G401 (cell line): ENCODE results near the gene RASSF7. TPM values are rescaled to one million over a fixed set of nuclear protein-coding genes. Genes with fewer than 3 reads are reported as not detected.

Experiments used
- DNase-seq: peaks from one replicate; pipeline ENCODE4 v3.0.0-alpha.2; 2015; ENCODE audit warnings: low spot score
- in situ Hi-C: cut with HindIII; loops from 2 replicates; pipeline ENCODE4 v1.10.0; 2016; ENCODE audit warnings: low sequenced_read_pairs, mixed read lengths
- total RNA-seq: library from RNA; depleted of rRNA; stranded (reverse); fragments of >200 nt; shearing (Covaris generic); gene quantifications from 2 replicates; pipeline ENCODE4 v1.2.3, GENCODE V29; 2014

The RASSF7 gene
- total RNA-seq, 1 experiment from 2014 or later: 107 TPM

- in situ Hi-C loops: no loop called here
- DNase-seq: no peak
Observed at GRCh38 chr11:548700-549603, 11.8 kb upstream of the RASSF7 start.

GRCh38 chr11:550021-550745 lies 10.6 kb upstream of the RASSF7 start:
- no peak for DNase-seq
- in situ Hi-C loops: no loop called here

- DNase-seq: no peak
- in situ Hi-C loops: no loop called here
Observed at GRCh38 chr11:550746-551085, 10.1 kb upstream of the RASSF7 start.

GRCh38 chr11:551131-551530 lies 9.6 kb upstream of the RASSF7 start:
- DNase-seq: no peak
- in situ Hi-C loops: no loop called here

- in situ Hi-C loops: no loop called here
- DNase-seq: no peak
Observed at GRCh38 chr11:551596-551995, 9.2 kb upstream of the RASSF7 start.

- no peak for DNase-seq
- in situ Hi-C loops: no loop called here
Observed at GRCh38 chr11:553083-553987, 7.4 kb upstream of the RASSF7 start.

- in situ Hi-C loops: no loop called here
- DNase-seq: no peak
Observed at GRCh38 chr11:553988-554340, 6.8 kb upstream of the RASSF7 start.

GRCh38 chr11:554428-555226 lies 6.1 kb upstream of the RASSF7 start:
- in situ Hi-C loops: no loop called here
- DNase-seq: peak; percentile 76

GRCh38 chr11:555227-555779 lies 5.5 kb upstream of the RASSF7 start:
- in situ Hi-C loops: no loop called here
- DNase-seq: no peak

- no peak for DNase-seq
- in situ Hi-C loops: no loop called here
Observed at GRCh38 chr11:555780-556661, 4.7 kb upstream of the RASSF7 start.

- in situ Hi-C loops: no loop called here
- DNase-seq: no peak
Observed at GRCh38 chr11:556662-557256, 4.0 kb upstream of the RASSF7 start.

GRCh38 chr11:557328-558132 lies 3.2 kb upstream of the RASSF7 start:
- in situ Hi-C loops: no loop called here
- no peak for DNase-seq

GRCh38 chr11:558503-558902 lies 2.3 kb upstream of the RASSF7 start:
- in situ Hi-C loops: no loop called here
- DNase-seq: no peak

GRCh38 chr11:559020-559620 lies 1.6 kb upstream of the RASSF7 start:
- in situ Hi-C loops: no loop called here
- DNase-seq: no peak

GRCh38 chr11:559712-560304 lies 962 bp upstream of the RASSF7 start:
- DNase-seq: no peak
- in situ Hi-C loops: no loop called here
